H9 (cell line): ENCODE data around the gene FAM200B. TPM values are rescaled to one million over a fixed set of nuclear protein-coding genes. Genes with fewer than 3 reads are reported as not detected.

Experiments used
- DNase-seq: peaks from one replicate; pipeline ENCODE4 v3.0.0-alpha.2; 2017
- H2AFZ ChIP-seq: one replicate; pipeline ENCODE4 v1.6.1; 2013; ENCODE audit warnings: mild to moderate bottlenecking, low read length, control low read depth, moderate library complexity
- H2AK5ac ChIP-seq: 2 replicates; pipeline ENCODE4 v1.6.1; 2013; ENCODE audit warnings: low read length, control low read depth, mixed read lengths; ENCODE audit not compliant: insufficient read length
- H2BK120ac ChIP-seq: one replicate; pipeline ENCODE4 v1.6.1; 2013; ENCODE audit warnings: low read depth, mild to moderate bottlenecking, low read length, control low read depth, inconsistent platforms; ENCODE audit not compliant: poor library complexity, severe bottlenecking
- H2BK12ac ChIP-seq: 2 replicates; pipeline ENCODE4 v1.6.1; 2013; ENCODE audit warnings: low read length, control low read depth, mixed read lengths, low read depth; ENCODE audit not compliant: insufficient read length
- H2BK15ac ChIP-seq: 2 replicates; pipeline ENCODE4 v1.6.1; 2013; ENCODE audit warnings: low read depth, low read length, control low read depth
- H2BK20ac ChIP-seq: one replicate; pipeline ENCODE4 v1.6.1; 2013; ENCODE audit warnings: low read depth, mild to moderate bottlenecking, low read length, control low read depth, inconsistent platforms; ENCODE audit not compliant: poor library complexity, severe bottlenecking
- H2BK5ac ChIP-seq: 2 replicates; pipeline ENCODE4 v1.6.1; 2013; ENCODE audit warnings: low read length, control low read depth, mixed read lengths; ENCODE audit not compliant: insufficient read length
- H3K14ac ChIP-seq: 2 replicates; pipeline ENCODE4 v1.6.1; 2013; ENCODE audit warnings: low read length, control low read depth; ENCODE audit not compliant: insufficient read depth
- H3K18ac ChIP-seq: 2 replicates; pipeline ENCODE4 v1.6.1; 2013; ENCODE audit warnings: low read depth, mild to moderate bottlenecking, mixed read lengths, low read length, control low read depth; ENCODE audit not compliant: insufficient read length
- H3K23ac ChIP-seq: 2 replicates; pipeline ENCODE4 v1.6.1; 2013; ENCODE audit warnings: low read length, control low read depth, mixed read lengths, low read depth; ENCODE audit not compliant: insufficient read length
- H3K23me2 ChIP-seq: 2 replicates; pipeline ENCODE4 v1.6.1; 2013; ENCODE audit warnings: low read depth, mild to moderate bottlenecking, mixed read lengths, low read length, control low read depth; ENCODE audit not compliant: insufficient read length, poor library complexity, severe bottlenecking
- H3K27ac ChIP-seq: 2 replicates; pipeline ENCODE4 v1.5.1; 2013; ENCODE audit warnings: low read length, control low read depth, mixed read lengths, low read depth; ENCODE audit not compliant: insufficient read length
- H3K27me3 ChIP-seq: 2 replicates; pipeline ENCODE4 v1.6.1; 2013; ENCODE audit warnings: low read length, control low read depth, inconsistent platforms; ENCODE audit not compliant: insufficient read depth
- H3K4ac ChIP-seq: 2 replicates; pipeline ENCODE4 v1.6.1; 2013; ENCODE audit warnings: low read depth, mild to moderate bottlenecking, control low read depth, inconsistent platforms, low read length, moderate library complexity
- H3K4me1 ChIP-seq: 2 replicates; pipeline ENCODE4 v1.6.1; 2013; ENCODE audit warnings: low read length, control low read depth, inconsistent platforms; ENCODE audit not compliant: insufficient read depth
- H3K4me2 ChIP-seq: 2 replicates; pipeline ENCODE4 v1.6.1; 2013; ENCODE audit warnings: low read length, control low read depth, mixed read lengths; ENCODE audit not compliant: insufficient read length, insufficient read depth
- H3K56ac ChIP-seq: 2 replicates; pipeline ENCODE4 v1.6.1; 2013; ENCODE audit warnings: low read depth, mild to moderate bottlenecking, mixed read lengths, low read length, control low read depth; ENCODE audit not compliant: insufficient read length
- H3K79me1 ChIP-seq: 2 replicates; pipeline ENCODE4 v1.6.1; 2013; ENCODE audit warnings: low read depth, mild to moderate bottlenecking, moderate library complexity, low read length, control low read depth, inconsistent platforms; ENCODE audit not compliant: insufficient read depth, poor library complexity, severe bottlenecking
- H3K79me2 ChIP-seq: 2 replicates; pipeline ENCODE4 v1.6.1; 2013; ENCODE audit warnings: low read length, control low read depth, inconsistent platforms; ENCODE audit not compliant: insufficient read depth
- H3K9ac ChIP-seq: 2 replicates; pipeline ENCODE4 v1.6.1; 2013; ENCODE audit warnings: low read length, control low read depth, mixed read lengths; ENCODE audit not compliant: insufficient read length; ENCODE audit errors: extremely low read depth
- H3K9me3 ChIP-seq: one replicate; pipeline ENCODE4 v1.6.1; 2013; ENCODE audit warnings: low read depth, low read length, inconsistent platforms; ENCODE audit not compliant: control insufficient read depth
- H3T11ph ChIP-seq: one replicate; pipeline ENCODE4 v1.6.1; 2013; ENCODE audit warnings: mild to moderate bottlenecking, low read length, control low read depth, inconsistent platforms
- H4K20me1 ChIP-seq: one replicate; pipeline ENCODE4 v1.6.1; 2013; ENCODE audit not compliant: control insufficient read depth, insufficient read length, insufficient read depth
- H4K5ac ChIP-seq: 2 replicates; pipeline ENCODE4 v1.6.1; 2013; ENCODE audit warnings: low read depth, mild to moderate bottlenecking, mixed read lengths, low read length, control low read depth; ENCODE audit not compliant: insufficient read length
- H4K8ac ChIP-seq: replicated peaks from 2 replicates; pipeline ENCODE4 v1.6.1; 2013; ENCODE audit warnings: low read length, control low read depth, mixed read lengths, low read depth; ENCODE audit not compliant: insufficient read length
- H4K91ac ChIP-seq: 2 replicates; pipeline ENCODE4 v1.6.1; 2013; ENCODE audit warnings: low read depth, mild to moderate bottlenecking, moderate library complexity, mixed read lengths, low read length, control low read depth; ENCODE audit not compliant: insufficient read length
- H3K27ac Mint-ChIP-seq, 3 experiments: 2 replicates in 2 of 3; 3 replicates in 1 of 3; pipeline ENCODE4 v1.8.0; 2020 to 2021; ENCODE audit warnings: mixed read lengths in 3 of 3, mild to moderate bottlenecking in 1 of 3, moderate library complexity in 1 of 3
- H3K27me3 Mint-ChIP-seq: 2 replicates; pipeline ENCODE4 v1.8.0; 2021; ENCODE audit warnings: low read depth, mild to moderate bottlenecking, moderate library complexity, mixed read lengths
- H3K36me3 Mint-ChIP-seq, 3 experiments: 2 replicates in 2 of 3; 3 replicates in 1 of 3; pipeline ENCODE4 v1.8.0; 2020 to 2021; ENCODE audit warnings: low read depth in 3 of 3, mixed read lengths in 3 of 3; ENCODE audit not compliant: insufficient read depth in 1 of 3
- H3K4me1 Mint-ChIP-seq, 2 experiments: 2 replicates each; pipeline ENCODE4 v1.8.0; 2020; ENCODE audit warnings: mixed read lengths in 2 of 2
- H3K4me3 Mint-ChIP-seq, 2 experiments: 2 replicates in 1 of 2; 3 replicates in 1 of 2; pipeline ENCODE4 v1.8.0; 2020 to 2021; ENCODE audit warnings: mild to moderate bottlenecking in 2 of 2, mixed read lengths in 2 of 2, moderate library complexity in 1 of 2
- H3K9me3 Mint-ChIP-seq, 2 experiments: 2 replicates in 1 of 2; 3 replicates in 1 of 2; pipeline ENCODE4 v1.8.0; 2020; ENCODE audit warnings: mild to moderate bottlenecking in 2 of 2, mixed read lengths in 2 of 2, moderate library complexity in 1 of 2
- WGBS: extraction: QIAGEN DNeasy Blood & Tissue Kit; methylation state at CpG from one replicate; pipeline ENCODE4 v1.1.7; 2013; ENCODE audit warnings: missing lambda C conversion rate, low lambda C conversion rate, mixed read lengths; ENCODE audit not compliant: insufficient read length; ENCODE audit errors: extremely low coverage; 5-methylcytosine and 5-hydroxymethylcytosine counted together
- total RNA-seq: library from RNA; stranded (reverse); gene quantifications from 2 replicates; pipeline ENCODE4 v1.2.1, GENCODE V29; 2021
- TF ChIP-seq, protein P1 (sequence below): fragments of 200-600 bp; sonication (generic); conservative IDR thresholded peaks from 3 replicates; pipeline ENCODE4 v1.8.0; 2021; ENCODE audit warnings: antibody characterized with exemption, mild to moderate bottlenecking

Gene FAM200B
- total RNA-seq, 1 experiment from 2014 or later = 19.6 TPM

DNA sequence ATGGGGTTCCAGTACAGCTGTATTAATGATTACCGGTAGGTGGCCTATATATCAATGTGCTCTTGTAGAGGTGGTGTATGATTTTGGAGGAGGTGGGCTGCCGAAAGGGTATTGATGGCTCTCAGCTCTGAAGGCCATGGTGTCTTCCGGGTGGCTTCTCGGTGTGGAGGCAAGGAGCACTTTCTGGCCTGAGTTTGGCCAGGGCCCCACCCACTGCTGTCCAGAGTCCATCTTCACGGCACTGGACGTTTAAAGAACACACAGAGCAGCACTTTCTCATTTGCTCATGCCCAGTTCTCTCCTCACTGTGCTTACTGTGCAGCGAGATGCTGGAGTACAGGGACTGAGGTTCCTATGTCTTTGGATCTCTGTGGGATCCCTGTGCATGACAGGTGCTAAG is 37.3 kb downstream of the FAM200B start:
- no peak overlapping the region for H3K14ac ChIP-seq
- Mint-ChIP-seq H3K4me3 (no peak overlapping the region), H3K9me3 (no peaks in the 10 kb centered on the region), H3K27ac (no peak overlapping the region), H3K27me3 (no peaks in the 10 kb centered on the region; the same call in 1 of the 2 replicates), H3K4me1 (peaks cover 4 to 12% of the 10 kb centered on the region in 2 experiments), H3K36me3 (no peaks in the 10 kb centered on the region)
- H3K23me2 ChIP-seq = no peaks in the 10 kb centered on the region
- no peak overlapping the region for H3K9ac ChIP-seq
- H2AK5ac ChIP-seq = no peak overlapping the region
- no peak for DNase-seq
- no peaks in the 10 kb centered on the region for H4K20me1 ChIP-seq
- H3K27me3 ChIP-seq = no peaks in the 10 kb centered on the region
- no peak overlapping the region for H3K23ac ChIP-seq
- H3K4me1 ChIP-seq = no peaks in the 10 kb centered on the region
- no peak overlapping the region for H3K56ac ChIP-seq
- TF ChIP-seq, protein P1, sequence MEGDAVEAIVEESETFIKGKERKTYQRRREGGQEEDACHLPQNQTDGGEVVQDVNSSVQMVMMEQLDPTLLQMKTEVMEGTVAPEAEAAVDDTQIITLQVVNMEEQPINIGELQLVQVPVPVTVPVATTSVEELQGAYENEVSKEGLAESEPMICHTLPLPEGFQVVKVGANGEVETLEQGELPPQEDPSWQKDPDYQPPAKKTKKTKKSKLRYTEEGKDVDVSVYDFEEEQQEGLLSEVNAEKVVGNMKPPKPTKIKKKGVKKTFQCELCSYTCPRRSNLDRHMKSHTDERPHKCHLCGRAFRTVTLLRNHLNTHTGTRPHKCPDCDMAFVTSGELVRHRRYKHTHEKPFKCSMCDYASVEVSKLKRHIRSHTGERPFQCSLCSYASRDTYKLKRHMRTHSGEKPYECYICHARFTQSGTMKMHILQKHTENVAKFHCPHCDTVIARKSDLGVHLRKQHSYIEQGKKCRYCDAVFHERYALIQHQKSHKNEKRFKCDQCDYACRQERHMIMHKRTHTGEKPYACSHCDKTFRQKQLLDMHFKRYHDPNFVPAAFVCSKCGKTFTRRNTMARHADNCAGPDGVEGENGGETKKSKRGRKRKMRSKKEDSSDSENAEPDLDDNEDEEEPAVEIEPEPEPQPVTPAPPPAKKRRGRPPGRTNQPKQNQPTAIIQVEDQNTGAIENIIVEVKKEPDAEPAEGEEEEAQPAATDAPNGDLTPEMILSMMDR = no peak
- no peak overlapping the region for H4K8ac ChIP-seq
- H2AFZ ChIP-seq = no peak overlapping the region
- no peaks in the 10 kb centered on the region for H3K9me3 ChIP-seq
- H4K5ac ChIP-seq = no peak overlapping the region
- no peak overlapping the region for H3K27ac ChIP-seq
- H3K79me2 ChIP-seq = no peaks in the 10 kb centered on the region
- no peak overlapping the region for H3K4me2 ChIP-seq
- H3K79me1 ChIP-seq = no peaks in the 10 kb centered on the region
- no peak overlapping the region for H3K18ac ChIP-seq
- no peak overlapping the region for H3T11ph ChIP-seq
- no peak overlapping the region for H2BK120ac ChIP-seq
- no peak overlapping the region for H2BK20ac ChIP-seq
- no peak overlapping the region for H2BK12ac ChIP-seq
- H2BK15ac ChIP-seq = no peak overlapping the region
- no peak overlapping the region for H3K4ac ChIP-seq
- H4K91ac ChIP-seq = no peak overlapping the region
- no CpG with 5 or more reads among the region's 7 CpGs for WGBS
- H2BK5ac ChIP-seq = no peak overlapping the region
